NT2/D1 (cell line): Measurements from ENCODE around the gene CA12.

Source experiments
- DNase-seq: peaks from one replicate; pipeline ENCODE4 v3.0.0-alpha.2; 2011; ENCODE audit warnings: low read depth, low spot score
- H3K27me3 ChIP-seq: 2 replicates; pipeline ENCODE4 v1.6.0; 2011; ENCODE audit warnings: mild to moderate bottlenecking; ENCODE audit not compliant: insufficient read length, insufficient read depth
- H3K36me3 ChIP-seq: 2 replicates; pipeline ENCODE4 v1.6.1; 2011; ENCODE audit warnings: mild to moderate bottlenecking, low read length, mixed read lengths; ENCODE audit not compliant: insufficient read depth, insufficient read length
- H3K4me1 ChIP-seq: 2 replicates; pipeline ENCODE4 v1.5.1; 2011; ENCODE audit not compliant: insufficient read depth, insufficient read length
- H3K4me3 ChIP-seq: 2 replicates; pipeline ENCODE4 v1.5.1; 2011; ENCODE audit warnings: low read depth; ENCODE audit not compliant: insufficient read length
- H3K9ac ChIP-seq: 2 replicates; pipeline ENCODE4 v1.6.0; 2011; ENCODE audit warnings: low read depth; ENCODE audit not compliant: insufficient read length
- H3K9me3 ChIP-seq: 2 replicates; pipeline ENCODE4 v1.5.1; 2011; ENCODE audit warnings: mild to moderate bottlenecking, low read length; ENCODE audit not compliant: insufficient read depth
- SUZ12 ChIP-seq: IDR thresholded peaks from 2 replicates; pipeline ENCODE4 v1.6.1; 2011; ENCODE audit not compliant: insufficient read length, insufficient read depth; ENCODE audit errors: extremely low read depth
- YY1 ChIP-seq: IDR thresholded peaks from 2 replicates; pipeline ENCODE4 v1.6.1; 2011; ENCODE audit not compliant: insufficient read length, insufficient read depth
- ZNF274 ChIP-seq: IDR thresholded peaks from 2 replicates; pipeline ENCODE4 v1.6.1; 2011; ENCODE audit warnings: mild to moderate bottlenecking, low read depth, low read length

Gene CA12

GRCh38 chr15:63374686-63375520 lies 6.7 kb downstream of the CA12 start:
- Histone ChIP-seq H3K36me3 (no peaks in the 10 kb centered on the region), H3K4me1 (peaks cover 14% of the 10 kb centered on the region), H3K27me3 (no peaks in the 10 kb centered on the region), H3K9me3 (no peaks in the 10 kb centered on the region), H3K4me3 (no peak overlapping the region), H3K9ac (no peak overlapping the region)
- no peak for TF ChIP-seq YY1
- TF ChIP-seq SUZ12 = no peak
- TF ChIP-seq ZNF274 = no peak
- DNase-seq = no peak

GRCh38 chr15:63373866-63374548 lies 7.6 kb downstream of the CA12 start:
- Histone ChIP-seq H3K4me1 (peaks cover 14% of the 10 kb centered on the region), H3K36me3 (no peaks in the 10 kb centered on the region), H3K9me3 (no peaks in the 10 kb centered on the region), H3K4me3 (no peak overlapping the region), H3K27me3 (no peaks in the 10 kb centered on the region), H3K9ac (no peak overlapping the region)
- no peak for DNase-seq
- no peak for TF ChIP-seq ZNF274
- no peak for TF ChIP-seq SUZ12
- TF ChIP-seq YY1 = no peak

- Histone ChIP-seq H3K9ac (no peak overlapping the region), H3K27me3 (no peaks in the 10 kb centered on the region), H3K9me3 (no peaks in the 10 kb centered on the region), H3K4me1 (peaks cover 14% of the 10 kb centered on the region), H3K4me3 (no peak overlapping the region), H3K36me3 (no peaks in the 10 kb centered on the region)
- no peak for DNase-seq
- no peak for TF ChIP-seq SUZ12
- TF ChIP-seq YY1 = no peak
- TF ChIP-seq ZNF274 = no peak
These were observed 8.3 kb downstream of the CA12 start for GRCh38 chr15:63373330-63373729.

GRCh38 chr15:63372753-63373152 lies 8.9 kb downstream of the CA12 start:
- H3K4me1 ChIP-seq = peaks cover 14% of the 10 kb centered on the region
- DNase-seq = no peak
- H3K36me3 ChIP-seq = no peaks in the 10 kb centered on the region
- no peak overlapping the region for H3K4me3 ChIP-seq
- no peaks in the 10 kb centered on the region for H3K9me3 ChIP-seq
- no peaks in the 10 kb centered on the region for H3K27me3 ChIP-seq
- TF ChIP-seq YY1 (no peak), ZNF274 (no peak), SUZ12 (no peak)
- no peak overlapping the region for H3K9ac ChIP-seq

GRCh38 chr15:63372018-63372705 lies 9.5 kb downstream of the CA12 start:
- DNase-seq = no peak
- Histone ChIP-seq H3K9ac (no peak overlapping the region), H3K36me3 (no peaks in the 10 kb centered on the region), H3K27me3 (no peaks in the 10 kb centered on the region), H3K4me3 (no peak overlapping the region), H3K4me1 (peaks cover 14% of the 10 kb centered on the region), H3K9me3 (no peaks in the 10 kb centered on the region)
- no peak for TF ChIP-seq ZNF274

GRCh38 chr15:63371297-63371918 lies 10.2 kb downstream of the CA12 start:
- peaks cover 10% of the 10 kb centered on the region for H3K4me1 ChIP-seq
- H3K36me3 ChIP-seq = no peaks in the 10 kb centered on the region
- TF ChIP-seq ZNF274 (no peak), SUZ12 (no peak), YY1 (no peak)
- no peak overlapping the region for H3K4me3 ChIP-seq
- H3K27me3 ChIP-seq = no peaks in the 10 kb centered on the region
- no peak overlapping the region for H3K9ac ChIP-seq
- no peaks in the 10 kb centered on the region for H3K9me3 ChIP-seq
- no peak for DNase-seq
